Activated gamma-delta T cell treated with anti-CD3 and anti-CD28 coated beads, Interleukin-2, amount 50 U/mL, for 16 hours (primary cell): ENCODE data around the gene SHISA9.
"Not testable (repeated sequence)": the region's sequence is repeated elsewhere in the genome, so short reads cannot be mapped to it uniquely, and the experiment has no call there.

Source experiments
- DNase-seq: peaks from one replicate; pipeline ENCODE4 v3.0.0-alpha.2; 2020; ENCODE audit warnings: low read depth

The SHISA9 gene

GRCh38 chr16:12900156-12900555, 1.2 kb upstream of the SHISA9 start:
- DNase-seq: no peak

GRCh38 chr16:12900599-12901203, 697 bp upstream of the SHISA9 start:
- DNase-seq: no peak

GRCh38 chr16:12901204-12901596, 198 bp upstream of the SHISA9 start:
- DNase-seq: no peak

- DNase-seq: no peak
Measured at GRCh38 chr16:12902511-12903372, 1.3 kb downstream of the SHISA9 start.

GRCh38 chr16:12903407-12904328, 2.3 kb downstream of the SHISA9 start:
- DNase-seq: no peak

- DNase-seq: no peak
Measured at GRCh38 chr16:12904329-12904671, 2.9 kb downstream of the SHISA9 start.

- no peak for DNase-seq
Measured at GRCh38 chr16:12906271-12906670, 4.9 kb downstream of the SHISA9 start.

- no peak for DNase-seq
Measured at GRCh38 chr16:12906765-12907516, 5.5 kb downstream of the SHISA9 start.

GRCh38 chr16:12907670-12908233, 6.4 kb downstream of the SHISA9 start:
- no peak for DNase-seq

- DNase-seq: no peak
Measured at GRCh38 chr16:12917246-12917645, 15.8 kb downstream of the SHISA9 start.

- no peak for DNase-seq
Measured at GRCh38 chr16:12917653-12918052, 16.3 kb downstream of the SHISA9 start.

GRCh38 chr16:12920739-12921138, 19.3 kb downstream of the SHISA9 start:
- DNase-seq: no peak

- not testable (repeated sequence) for DNase-seq
Measured at GRCh38 chr16:12923640-12924039, 22.2 kb downstream of the SHISA9 start.

GRCh38 chr16:12925026-12925800, 23.8 kb downstream of the SHISA9 start:
- DNase-seq: no peak

GRCh38 chr16:12927591-12927990, 26.2 kb downstream of the SHISA9 start:
- no peak for DNase-seq

GRCh38 chr16:12930881-12931280, 29.5 kb downstream of the SHISA9 start:
- no peak for DNase-seq

- no peak for DNase-seq
Measured at GRCh38 chr16:12936391-12936790, 35.0 kb downstream of the SHISA9 start.

- DNase-seq: no peak
Measured at GRCh38 chr16:12941896-12942295, 40.5 kb downstream of the SHISA9 start.

GRCh38 chr16:12942861-12943260, 41.5 kb downstream of the SHISA9 start:
- no peak for DNase-seq

GRCh38 chr16:12944300-12944699, 42.9 kb downstream of the SHISA9 start:
- DNase-seq: no peak

- no peak for DNase-seq
Measured at GRCh38 chr16:12951392-12951791, 50.0 kb downstream of the SHISA9 start.
